Measurements from ENCODE around the gene KCNMA1. TPM values are rescaled to one million over a fixed set of nuclear protein-coding genes. Genes with fewer than 3 reads are reported as not detected.

Gene KCNMA1
- total and polyA plus RNA-seq, 8 donors = 0.92 to 155 (median 54.3) TPM

DNA sequence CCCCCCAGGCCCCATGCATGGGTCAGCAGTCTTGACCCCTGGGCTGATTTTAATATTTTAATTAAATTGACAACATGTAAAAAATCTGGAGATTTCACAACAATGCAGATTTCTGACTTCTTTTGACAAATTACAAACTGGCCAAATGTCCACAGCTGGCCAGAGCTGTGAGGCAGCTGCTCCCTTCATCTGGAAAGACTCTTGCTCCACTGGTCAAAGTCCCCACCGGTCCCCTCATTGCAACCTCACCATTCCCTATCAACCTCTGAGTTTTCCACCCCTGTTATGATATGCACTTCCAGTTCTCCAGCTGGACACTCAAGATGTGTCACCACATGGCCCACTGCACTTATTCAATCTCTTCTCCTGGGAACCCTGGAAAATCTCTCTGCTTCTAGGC is 266.2 kb downstream of the KCNMA1 start:
- no peak for TF ChIP-seq POLR2AphosphoS5 (IDR thresholded peaks at IDR 0.05)
- TF ChIP-seq, protein P1, sequence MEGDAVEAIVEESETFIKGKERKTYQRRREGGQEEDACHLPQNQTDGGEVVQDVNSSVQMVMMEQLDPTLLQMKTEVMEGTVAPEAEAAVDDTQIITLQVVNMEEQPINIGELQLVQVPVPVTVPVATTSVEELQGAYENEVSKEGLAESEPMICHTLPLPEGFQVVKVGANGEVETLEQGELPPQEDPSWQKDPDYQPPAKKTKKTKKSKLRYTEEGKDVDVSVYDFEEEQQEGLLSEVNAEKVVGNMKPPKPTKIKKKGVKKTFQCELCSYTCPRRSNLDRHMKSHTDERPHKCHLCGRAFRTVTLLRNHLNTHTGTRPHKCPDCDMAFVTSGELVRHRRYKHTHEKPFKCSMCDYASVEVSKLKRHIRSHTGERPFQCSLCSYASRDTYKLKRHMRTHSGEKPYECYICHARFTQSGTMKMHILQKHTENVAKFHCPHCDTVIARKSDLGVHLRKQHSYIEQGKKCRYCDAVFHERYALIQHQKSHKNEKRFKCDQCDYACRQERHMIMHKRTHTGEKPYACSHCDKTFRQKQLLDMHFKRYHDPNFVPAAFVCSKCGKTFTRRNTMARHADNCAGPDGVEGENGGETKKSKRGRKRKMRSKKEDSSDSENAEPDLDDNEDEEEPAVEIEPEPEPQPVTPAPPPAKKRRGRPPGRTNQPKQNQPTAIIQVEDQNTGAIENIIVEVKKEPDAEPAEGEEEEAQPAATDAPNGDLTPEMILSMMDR (IDR thresholded peaks at IDR 0.05) = no peak
- no peak for TF ChIP-seq POLR2A (IDR thresholded peaks at IDR 0.05)
- no peak for TF ChIP-seq EP300 (IDR thresholded peaks at IDR 0.05)
- Histone ChIP-seq H3K9me3 (peaks cover 0 to 18% (median 8%) of the 10 kb centered on the region in 4 donors), H3K4me3 (no peak overlapping the region), H3K4me1 (peaks cover 0 to 31% (median 9%) of the 10 kb centered on the region in 4 donors), H3K27me3 (no peaks in the 10 kb centered on the region), H3K36me3 (no peaks in the 10 kb centered on the region), H3K27ac (no peak overlapping the region)
- 27 to 50% (median 40%) methylated on average over 1 of the region's 1 CpG for WGBS, 5 donors
- no peak for DNase-seq
- intact Hi-C loops (cut with DNase I; ENCODE audit: low total_unique reads) = no loop called here

DNA sequence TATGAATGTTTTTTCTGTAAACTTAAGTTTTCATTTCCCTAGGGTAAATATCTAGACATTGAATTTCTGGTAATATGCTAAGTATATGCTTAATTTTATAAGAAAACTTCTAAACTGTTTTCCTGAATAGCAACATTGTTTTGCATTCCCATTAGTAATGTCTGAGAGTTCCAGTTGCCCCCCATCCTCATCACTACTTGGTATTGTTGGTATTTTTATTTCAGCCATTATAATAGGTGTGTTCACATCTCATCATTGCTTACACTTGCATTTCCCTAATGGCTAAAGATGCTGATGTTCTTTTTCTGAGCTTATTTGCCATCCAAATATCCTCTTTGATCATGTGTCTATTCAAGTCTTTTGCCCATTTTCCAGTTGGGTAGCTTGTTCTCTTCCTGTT is 269.6 kb downstream of the KCNMA1 start:
- intact Hi-C loops (cut with DNase I; ENCODE audit: low total_unique reads) = no loop called here
- Histone ChIP-seq H3K9me3 (peaks cover 0 to 18% (median 8%) of the 10 kb centered on the region in 4 donors), H3K36me3 (no peaks in the 10 kb centered on the region), H3K4me3 (no peak overlapping the region), H3K27me3 (no peaks in the 10 kb centered on the region), H3K27ac (no peak overlapping the region), H3K4me1 (peaks cover 0 to 12% (median 9%) of the 10 kb centered on the region in 4 donors)
- TF ChIP-seq EP300 (IDR thresholded peaks at IDR 0.05) (no peak), POLR2AphosphoS5 (IDR thresholded peaks at IDR 0.05) (no peak)
- TF ChIP-seq, protein P1 (IDR thresholded peaks at IDR 0.05) = no peak
- no peak for DNase-seq

DNA sequence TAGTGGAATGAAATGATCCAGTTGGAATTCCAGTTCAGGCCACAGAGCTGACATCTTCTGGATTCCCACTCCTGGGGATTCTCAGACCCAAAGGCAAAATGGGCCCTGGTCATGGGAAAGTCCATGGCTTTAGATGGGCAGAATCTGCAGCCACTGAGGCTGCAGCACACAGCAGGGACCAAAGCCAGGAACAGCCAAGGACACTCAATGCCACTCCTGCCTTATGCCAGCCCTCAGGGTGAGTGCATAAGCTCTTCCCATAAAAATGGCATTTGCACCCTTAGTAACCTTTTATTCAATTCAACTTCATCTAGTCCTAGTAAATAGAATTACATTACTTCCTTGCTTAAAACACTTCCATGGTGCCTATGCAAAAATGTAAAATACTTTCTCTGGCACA is 274.4 kb downstream of the KCNMA1 start:
- H3K4me1 ChIP-seq = peaks cover 0 to 3% (median 0%) of the 10 kb centered on the region in 4 donors
- peaks cover 0 to 6% (median 0%) of the 10 kb centered on the region in 4 donors for H3K9me3 ChIP-seq
- TF ChIP-seq POLR2A (IDR thresholded peaks at IDR 0.05) (no peak), POLR2AphosphoS5 (IDR thresholded peaks at IDR 0.05) (no peak), EP300 (IDR thresholded peaks at IDR 0.05) (no peak)
- TF ChIP-seq, protein P1 (IDR thresholded peaks at IDR 0.05) = no peak
- intact Hi-C loops (cut with DNase I; ENCODE audit: low total_unique reads) = no loop called here
- no peaks in the 10 kb centered on the region for H3K36me3 ChIP-seq
- no peak for DNase-seq
- H3K27ac ChIP-seq = no peak overlapping the region
- H3K4me3 ChIP-seq = no peak overlapping the region
- no peaks in the 10 kb centered on the region for H3K27me3 ChIP-seq

DNA sequence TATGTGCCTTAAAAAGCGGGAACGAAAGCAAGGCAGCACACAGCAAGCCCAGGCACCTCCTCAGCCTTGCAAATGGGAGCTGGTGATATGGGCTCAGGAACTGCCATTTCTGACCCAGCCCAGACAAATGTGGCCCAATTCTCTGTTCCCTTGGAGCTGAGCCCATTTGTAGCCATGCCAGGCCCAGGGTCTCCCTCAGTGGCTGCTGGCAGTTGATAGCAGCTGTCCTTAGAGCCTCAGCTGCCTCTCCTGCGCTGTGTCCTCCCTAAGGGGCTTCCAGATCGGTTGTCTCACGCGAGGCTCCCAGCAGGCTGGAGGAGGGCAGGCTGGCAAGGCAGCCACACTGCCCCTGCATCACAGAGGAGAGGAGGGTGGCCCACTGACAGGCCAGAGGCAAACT is 275.8 kb downstream of the KCNMA1 start:
- no peaks in the 10 kb centered on the region for H3K27me3 ChIP-seq
- H3K27ac ChIP-seq = no peak overlapping the region
- H3K4me3 ChIP-seq = no peak overlapping the region
- no peaks in the 10 kb centered on the region for H3K9me3 ChIP-seq
- 88 to 96% (median 94%) methylated on average over 5 to 6 of the region's 6 CpGs for WGBS, 5 donors
- H3K4me1 ChIP-seq = peaks cover 0 to 3% (median 0%) of the 10 kb centered on the region in 4 donors
- no peak for DNase-seq
- intact Hi-C loops (cut with DNase I; ENCODE audit: low total_unique reads) = no loop called here
- H3K36me3 ChIP-seq = no peaks in the 10 kb centered on the region
- TF ChIP-seq POLR2AphosphoS5 (IDR thresholded peaks at IDR 0.05) (no peak), POLR2A (IDR thresholded peaks at IDR 0.05) (no peak), EP300 (IDR thresholded peaks at IDR 0.05) (no peak)
- TF ChIP-seq, protein P1 (IDR thresholded peaks at IDR 0.05) = no peak
